Measurements from ENCODE around the gene FLAD1. TPM values are rescaled to one million over a fixed set of nuclear protein-coding genes. Genes with fewer than 3 reads are reported as not detected.

Gene FLAD1
- total and polyA plus RNA-seq, 2 of the 8 experiments (the other 6 are each of a cell fraction or from before 2014, with no cell fraction given) = 104 to 143 TPM

GRCh38 chr1:155000726-155001424 lies 17.7 kb downstream of the FLAD1 start (continued):
- no peak for TF ChIP-seq CHD7 (IDR thresholded peaks at IDR 0.05; ENCODE audit: insufficient replicate concordance, low read length)
- TF ChIP-seq KDM5A (IDR thresholded peaks at IDR 0.05; ENCODE audit: low read length) = no peak
- no peak for TF ChIP-seq CTBP2 (IDR thresholded peaks at IDR 0.05; ENCODE audit: borderline replicate concordance, insufficient read depth, insufficient read length, low read length)
- peak; percentile 53; the same call in 1 of the 2 replicates for TF ChIP-seq ATF2 (IDR thresholded peaks at IDR 0.05; ENCODE audit: low read length)
- TF ChIP-seq KDM1A (IDR thresholded peaks at IDR 0.05; ENCODE audit: borderline replicate concordance, low read length) = no peak
- peak; percentile 76; the same call in 1 of the 2 replicates for TF ChIP-seq JUND (IDR thresholded peaks at IDR 0.05; ENCODE audit: low read length)
- TF ChIP-seq SRF (IDR thresholded peaks at IDR 0.05; ENCODE audit: low read depth, low read length) = no peak
- peak; percentile 82 to 90; a peak in 2 of 4 replicates for TF ChIP-seq SIN3A (conservative IDR thresholded peaks at IDR 0.05 in 1 of 2, IDR thresholded peaks at IDR 0.05 in 1 of 2; ENCODE audit: low read depth in 1 of 2, low read length in 2 of 2)

All from H1 (cell line).